ENCODE data around the gene TRIM46. TPM values are rescaled to one million over a fixed set of nuclear protein-coding genes. Genes with fewer than 3 reads are reported as not detected.
"Not testable (repeated sequence)": the region's sequence is repeated elsewhere in the genome, so short reads cannot be mapped to it uniquely, and the experiment has no call there.

The TRIM46 gene
- total and polyA plus RNA-seq, 4 donors, result 6.7 to 37.6 (median 18.2) TPM

GRCh38 chr1:155137154-155137949 is 36.3 kb upstream of the TRIM46 start:
- 76% methylated on average over 2 of the region's 6 CpGs for WGBS (ENCODE audit: insufficient coverage)
- Histone ChIP-seq H3K4me1 (ENCODE audit: control insufficient read depth, insufficient read depth, low read length) (peaks cover 47% of the 10 kb centered on the region), H3K4me3 (ENCODE audit: low read depth, low read length) (no peak overlapping the region)

GRCh38 chr1:155139895-155140629 is 33.6 kb upstream of the TRIM46 start, which contains the start of gene DPM3:
TSS of gene DPM3 (minus strand) at chr1:155140531. CDS start at chr1:155140240, 291 bp downstream.
- Histone ChIP-seq H3K9me3 (ENCODE audit: control insufficient read depth, insufficient read depth, low read length) (no peaks in the 10 kb centered on the region), H3K27ac (ENCODE audit: low read depth, low read length) (peak within 1 kb of the TSS; percentile 87), H3K36me3 (ENCODE audit: control insufficient read depth, insufficient read depth, low read length) (peaks cover 20% of the 10 kb centered on the region), H3K4me1 (ENCODE audit: control insufficient read depth, insufficient read depth, low read length) (peaks cover 34% of the 10 kb centered on the region), H3K4me3 (ENCODE audit: low read depth, low read length) (peak within 1 kb of the TSS; percentile 91), H3K27me3 (ENCODE audit: control insufficient read depth, insufficient read depth, low read length) (no peaks in the 10 kb centered on the region)
- DNase-seq (ENCODE audit: low read depth in 4 of 6, low spot score in 6 of 6), result peak; percentile 70 to 97 (median 81)
- under 1% methylated on average over 41 of the region's 42 CpGs for WGBS (ENCODE audit: insufficient coverage)

More at GRCh38 chr1:155137154-155137949, 36.3 kb upstream of the TRIM46 start:
- peak overlapping the region; percentile 42 for H3K27ac ChIP-seq (ENCODE audit: low read depth, low read length)
- no peak for DNase-seq (ENCODE audit: low read depth in 4 of 6, low spot score in 6 of 6)
- H3K36me3 ChIP-seq (ENCODE audit: control insufficient read depth, insufficient read depth, low read length), result peaks cover 24% of the 10 kb centered on the region
- H3K9me3 ChIP-seq (ENCODE audit: control insufficient read depth, insufficient read depth, low read length), result no peaks in the 10 kb centered on the region
- no peaks in the 10 kb centered on the region for H3K27me3 ChIP-seq (ENCODE audit: control insufficient read depth, insufficient read depth, low read length)

- Histone ChIP-seq H3K36me3 (ENCODE audit: control insufficient read depth, insufficient read depth, low read length) (peaks cover 20% of the 10 kb centered on the region), H3K27me3 (ENCODE audit: control insufficient read depth, insufficient read depth, low read length) (no peaks in the 10 kb centered on the region), H3K4me3 (ENCODE audit: low read depth, low read length) (peak overlapping the region; percentile 91), H3K9me3 (ENCODE audit: control insufficient read depth, insufficient read depth, low read length) (no peaks in the 10 kb centered on the region), H3K27ac (ENCODE audit: low read depth, low read length) (no peak overlapping the region), H3K4me1 (ENCODE audit: control insufficient read depth, insufficient read depth, low read length) (peaks cover 31% of the 10 kb centered on the region)
- 3% methylated on average over 7 of the region's 11 CpGs for WGBS (ENCODE audit: insufficient coverage)
- DNase-seq (ENCODE audit: low read depth in 4 of 6, low spot score in 6 of 6), result no peak
Observed at GRCh38 chr1:155140630-155140953, 33.1 kb upstream of the TRIM46 start.

GRCh38 chr1:155141749-155142148 is 31.9 kb upstream of the TRIM46 start:
- peaks cover 20% of the 10 kb centered on the region for H3K36me3 ChIP-seq (ENCODE audit: control insufficient read depth, insufficient read depth, low read length)
- peaks cover 29% of the 10 kb centered on the region for H3K4me1 ChIP-seq (ENCODE audit: control insufficient read depth, insufficient read depth, low read length)
- 94% methylated on average over 3 of the region's 7 CpGs for WGBS (ENCODE audit: insufficient coverage)
- H3K27me3 ChIP-seq (ENCODE audit: control insufficient read depth, insufficient read depth, low read length), result peaks cover 2% of the 10 kb centered on the region
- DNase-seq (ENCODE audit: low read depth in 4 of 6, low spot score in 6 of 6), result no peak
- no peak overlapping the region for H3K27ac ChIP-seq (ENCODE audit: low read depth, low read length)
- H3K4me3 ChIP-seq (ENCODE audit: low read depth, low read length), result no peak overlapping the region
- H3K9me3 ChIP-seq (ENCODE audit: control insufficient read depth, insufficient read depth, low read length), result no peaks in the 10 kb centered on the region

GRCh38 chr1:155145491-155145890 is 28.2 kb upstream of the TRIM46 start:
- H3K4me1 ChIP-seq (ENCODE audit: control insufficient read depth, insufficient read depth, low read length), result peaks cover 5% of the 10 kb centered on the region
- no peak overlapping the region for H3K4me3 ChIP-seq (ENCODE audit: low read depth, low read length)
- no peaks in the 10 kb centered on the region for H3K9me3 ChIP-seq (ENCODE audit: control insufficient read depth, insufficient read depth, low read length)
- peaks cover 2% of the 10 kb centered on the region for H3K27me3 ChIP-seq (ENCODE audit: control insufficient read depth, insufficient read depth, low read length)
- DNase-seq (ENCODE audit: low read depth in 4 of 6, low spot score in 6 of 6), result no peak
- no peak overlapping the region for H3K27ac ChIP-seq (ENCODE audit: low read depth, low read length)
- no CpG with 5 or more reads among the region's 3 CpGs for WGBS (ENCODE audit: insufficient coverage)
- no peaks in the 10 kb centered on the region for H3K36me3 ChIP-seq (ENCODE audit: control insufficient read depth, insufficient read depth, low read length)

GRCh38 chr1:155155996-155156643 is 17.5 kb upstream of the TRIM46 start:
- H3K36me3 ChIP-seq (ENCODE audit: control insufficient read depth, insufficient read depth, low read length); H3K4me3 ChIP-seq (ENCODE audit: low read depth, low read length); H3K27ac ChIP-seq (ENCODE audit: low read depth, low read length); H3K9me3 ChIP-seq (ENCODE audit: control insufficient read depth, insufficient read depth, low read length); DNase-seq (ENCODE audit: low read depth in 4 of 6, low spot score in 6 of 6); H3K4me1 ChIP-seq (ENCODE audit: control insufficient read depth, insufficient read depth, low read length); H3K27me3 ChIP-seq (ENCODE audit: control insufficient read depth, insufficient read depth, low read length): not testable (repeated sequence)
- WGBS (ENCODE audit: insufficient coverage), result no CpG with 5 or more reads among the region's 3 CpGs

- H3K27ac ChIP-seq (ENCODE audit: low read depth, low read length), result no peak overlapping the region
- H3K4me3 ChIP-seq (ENCODE audit: low read depth, low read length), result no peak overlapping the region
- 57% methylated on average over 1 of the region's 1 CpG for WGBS (ENCODE audit: insufficient coverage)
- no peaks in the 10 kb centered on the region for H3K27me3 ChIP-seq (ENCODE audit: control insufficient read depth, insufficient read depth, low read length)
- no peaks in the 10 kb centered on the region for H3K9me3 ChIP-seq (ENCODE audit: control insufficient read depth, insufficient read depth, low read length)
- H3K4me1 ChIP-seq (ENCODE audit: control insufficient read depth, insufficient read depth, low read length), result no peaks in the 10 kb centered on the region
- DNase-seq (ENCODE audit: low read depth in 4 of 6, low spot score in 6 of 6), result no peak
- no peaks in the 10 kb centered on the region for H3K36me3 ChIP-seq (ENCODE audit: control insufficient read depth, insufficient read depth, low read length)
Observed at GRCh38 chr1:155158991-155159390, 14.7 kb upstream of the TRIM46 start.

GRCh38 chr1:155160128-155160527 is 13.5 kb upstream of the TRIM46 start:
- Histone ChIP-seq H3K9me3 (ENCODE audit: control insufficient read depth, insufficient read depth, low read length) (no peaks in the 10 kb centered on the region), H3K27ac (ENCODE audit: low read depth, low read length) (no peak overlapping the region), H3K27me3 (ENCODE audit: control insufficient read depth, insufficient read depth, low read length) (no peaks in the 10 kb centered on the region), H3K4me3 (ENCODE audit: low read depth, low read length) (no peak overlapping the region), H3K4me1 (ENCODE audit: control insufficient read depth, insufficient read depth, low read length) (no peaks in the 10 kb centered on the region), H3K36me3 (ENCODE audit: control insufficient read depth, insufficient read depth, low read length) (no peaks in the 10 kb centered on the region)
- DNase-seq (ENCODE audit: low read depth in 4 of 6, low spot score in 6 of 6), result no peak
- WGBS (ENCODE audit: insufficient coverage), result 76% methylated on average over 6 of the region's 8 CpGs

GRCh38 chr1:155162631-155163030 is 11.0 kb upstream of the TRIM46 start:
- WGBS (ENCODE audit: insufficient coverage), result 100% methylated on average over 3 of the region's 6 CpGs
- not testable (repeated sequence) for H3K27ac ChIP-seq (ENCODE audit: low read depth, low read length); H3K4me3 ChIP-seq (ENCODE audit: low read depth, low read length); H3K27me3 ChIP-seq (ENCODE audit: control insufficient read depth, insufficient read depth, low read length); DNase-seq (ENCODE audit: low read depth in 4 of 6, low spot score in 6 of 6); H3K36me3 ChIP-seq (ENCODE audit: control insufficient read depth, insufficient read depth, low read length); H3K9me3 ChIP-seq (ENCODE audit: control insufficient read depth, insufficient read depth, low read length)
- peaks cover 20% of the 10 kb centered on the region for H3K4me1 ChIP-seq (ENCODE audit: control insufficient read depth, insufficient read depth, low read length)

All from spinal cord (tissue), 10 donors.